Esophagus muscularis mucosa (tissue), 4 donors: ENCODE data around the gene ALDH6A1. TPM values are rescaled to one million over a fixed set of nuclear protein-coding genes. Genes with fewer than 3 reads are reported as not detected.

Experiments
- DNase-seq: peaks from one replicate; pipeline ENCODE4 v3.0.0-alpha.2; 2017; ENCODE audit errors: extremely low spot score
- H3K27ac ChIP-seq, 4 donors: fragments of 200-600 bp; sonication (generic); replicated peaks in 1 of 4; 1 replicate in 3 of 4; 2 replicates in 1 of 4; pipeline ENCODE4 v1.5.1; 2016 to 2019; ENCODE audit warnings: mild to moderate bottlenecking in 1 of 4
- H3K27me3 ChIP-seq, 4 donors: fragments of 200-600 bp; sonication (generic); one replicate each; pipeline versions ENCODE4 v1.5.1 to v1.6.0; 2016 to 2019
- H3K36me3 ChIP-seq, 4 donors: fragments of 200-600 bp; sonication (generic); one replicate each; pipeline ENCODE4 v1.5.1; 2016 to 2019
- H3K4me1 ChIP-seq, 4 donors: fragments of 200-600 bp; sonication (generic); one replicate each; pipeline ENCODE4 v1.5.1; 2016 to 2019
- H3K4me3 ChIP-seq, 4 donors: fragments of 200-600 bp; sonication (generic); 1 replicate in 2 of 4; 2 replicates in 2 of 4; pipeline ENCODE4 v1.5.1; 2016 to 2019; ENCODE audit warnings: mild to moderate bottlenecking in 4 of 4, moderate library complexity in 1 of 4
- H3K9me3 ChIP-seq, 4 donors: fragments of 200-600 bp; sonication (generic); 1 replicate in 3 of 4; 2 replicates in 1 of 4; pipeline ENCODE4 v1.5.1; 2016 to 2019
- EP300 ChIP-seq: sonication (generic); formaldehyde crosslinking; IDR thresholded peaks from one replicate; pipeline ENCODE4 v1.6.1; 2017; ENCODE audit warnings: antibody characterized with exemption
- POLR2A ChIP-seq: fragments of 450-650 bp; IDR thresholded peaks from one replicate; pipeline ENCODE4 v1.6.1; 2017; ENCODE audit warnings: antibody characterized with exemption, moderate library complexity, mild to moderate bottlenecking, low read depth
- POLR2AphosphoS5 ChIP-seq, 2 donors: sonication (generic); formaldehyde crosslinking; IDR thresholded peaks; one replicate each; pipeline ENCODE4 v1.6.1; 2017; ENCODE audit warnings: antibody characterized with exemption in 2 of 2
- WGBS: methylation state at CpG from one replicate; pipeline ENCODE4 v1.1.5; 2018; 5-methylcytosine and 5-hydroxymethylcytosine counted together
- intact Hi-C: fragments of 100-400 bp; cut with DNase I; formaldehyde crosslinking; loops from one replicate; pipeline ENCODE4 v1.15.1; 2023
- total RNA-seq, 4 donors: library from RNA; depleted of rRNA; stranded (reverse); fragments of >200 nt; gene quantifications; one replicate each; pipeline versions ENCODE4 v1.1.0 to v1.2.1, GENCODE V29; 2016
- TF ChIP-seq, protein P1 (sequence below), 3 experiments: fragments of 200-600 bp in 2 of 3; fragments of 450-650 bp in 1 of 3; sonication (generic) in 2 of 3; IDR thresholded peaks; one replicate each; pipeline ENCODE4 v1.5.1; 2017 to 2019; ENCODE audit warnings: antibody characterized with exemption in 3 of 3, mild to moderate bottlenecking in 2 of 3, moderate library complexity in 1 of 3

ALDH6A1 gene
- total RNA-seq, 4 donors from 2014 or later: 39.6 to 81.8 (median 62.1) TPM

DNA sequence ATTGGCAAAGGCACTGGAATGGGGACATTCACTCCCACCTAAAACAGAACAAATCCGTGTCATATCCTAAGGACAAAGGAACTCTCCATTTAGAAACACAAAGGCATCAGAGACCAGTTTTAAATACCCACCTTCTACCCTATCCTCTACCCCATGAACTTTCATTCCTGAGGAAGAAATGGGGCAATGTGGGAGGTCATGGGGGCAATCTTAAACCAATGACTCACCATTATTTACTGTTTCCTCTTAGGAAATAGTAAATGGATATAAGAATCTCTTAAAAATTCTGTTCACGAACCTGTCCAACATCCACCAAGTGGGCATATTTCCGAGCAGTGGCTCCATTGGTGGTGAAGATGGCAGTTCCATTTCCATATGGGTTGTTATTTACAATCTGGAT lies 19.4 kb downstream of the ALDH6A1 start:
- no peak for DNase-seq
- TF ChIP-seq POLR2A: no peak
- Histone ChIP-seq H3K27me3 (no peaks in the 10 kb centered on the region), H3K36me3 (peaks cover 63 to 100% (median 91%) of the 10 kb centered on the region in 4 donors), H3K27ac (no peak overlapping the region), H3K9me3 (no peaks in the 10 kb centered on the region), H3K4me3 (no peak overlapping the region), H3K4me1 (no peaks in the 10 kb centered on the region)
- 90% methylated on average over 3 of the region's 3 CpGs for WGBS
- intact Hi-C loops: no loop called here

DNA sequence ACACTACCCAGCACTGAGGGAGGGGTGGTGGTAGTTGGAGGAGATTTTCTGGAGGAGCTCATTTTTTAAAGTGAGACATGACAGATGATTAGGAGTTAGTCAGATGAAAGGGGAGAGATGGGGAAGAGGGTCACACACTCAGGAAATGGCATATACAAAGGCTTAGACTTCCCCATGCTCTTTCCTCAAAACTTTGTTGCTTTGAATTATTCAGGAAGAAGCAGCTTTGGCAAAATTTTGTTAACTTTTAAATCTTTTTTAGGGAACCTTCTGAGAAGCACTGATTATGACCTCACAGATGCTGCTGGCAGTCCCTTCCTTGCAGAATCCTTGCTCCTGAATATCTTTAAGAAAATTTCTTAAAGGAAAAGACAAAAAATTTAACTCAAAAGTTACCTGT lies 19.8 kb downstream of the ALDH6A1 start:
- intact Hi-C loops: no loop called here
- no peak for DNase-seq
- no peak overlapping the region for H3K4me3 ChIP-seq
- H3K9me3 ChIP-seq: no peaks in the 10 kb centered on the region
- H3K4me1 ChIP-seq: no peaks in the 10 kb centered on the region
- no peaks in the 10 kb centered on the region for H3K27me3 ChIP-seq
- H3K27ac ChIP-seq: no peak overlapping the region
- TF ChIP-seq, protein P1, sequence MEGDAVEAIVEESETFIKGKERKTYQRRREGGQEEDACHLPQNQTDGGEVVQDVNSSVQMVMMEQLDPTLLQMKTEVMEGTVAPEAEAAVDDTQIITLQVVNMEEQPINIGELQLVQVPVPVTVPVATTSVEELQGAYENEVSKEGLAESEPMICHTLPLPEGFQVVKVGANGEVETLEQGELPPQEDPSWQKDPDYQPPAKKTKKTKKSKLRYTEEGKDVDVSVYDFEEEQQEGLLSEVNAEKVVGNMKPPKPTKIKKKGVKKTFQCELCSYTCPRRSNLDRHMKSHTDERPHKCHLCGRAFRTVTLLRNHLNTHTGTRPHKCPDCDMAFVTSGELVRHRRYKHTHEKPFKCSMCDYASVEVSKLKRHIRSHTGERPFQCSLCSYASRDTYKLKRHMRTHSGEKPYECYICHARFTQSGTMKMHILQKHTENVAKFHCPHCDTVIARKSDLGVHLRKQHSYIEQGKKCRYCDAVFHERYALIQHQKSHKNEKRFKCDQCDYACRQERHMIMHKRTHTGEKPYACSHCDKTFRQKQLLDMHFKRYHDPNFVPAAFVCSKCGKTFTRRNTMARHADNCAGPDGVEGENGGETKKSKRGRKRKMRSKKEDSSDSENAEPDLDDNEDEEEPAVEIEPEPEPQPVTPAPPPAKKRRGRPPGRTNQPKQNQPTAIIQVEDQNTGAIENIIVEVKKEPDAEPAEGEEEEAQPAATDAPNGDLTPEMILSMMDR (IDR thresholded peaks at IDR 0.05): no peak
- TF ChIP-seq POLR2A (no peak), EP300 (no peak), POLR2AphosphoS5 (IDR thresholded peaks at IDR 0.05) (no peak)
- peaks cover 63 to 100% (median 93%) of the 10 kb centered on the region in 4 donors for H3K36me3 ChIP-seq

DNA sequence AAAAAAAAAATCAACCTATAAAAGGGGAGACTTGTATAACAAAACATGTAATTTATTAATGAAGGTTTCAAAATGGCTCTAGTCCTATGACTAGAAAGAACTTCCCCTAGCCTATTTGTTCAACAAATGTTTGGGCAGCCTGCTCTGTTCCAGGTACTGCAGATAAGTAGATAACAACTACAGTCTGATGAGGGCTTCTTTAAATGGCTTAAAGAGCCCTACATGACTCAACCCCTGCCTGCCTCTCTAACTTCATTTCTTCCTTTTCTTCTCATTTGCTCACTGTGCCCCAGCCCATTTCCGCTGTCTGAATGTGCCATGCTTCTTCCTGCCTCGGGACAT lies 21.5 kb downstream of the ALDH6A1 start:
- Histone ChIP-seq H3K4me1 (no peaks in the 10 kb centered on the region), H3K9me3 (no peaks in the 10 kb centered on the region), H3K36me3 (peaks cover 62 to 100% (median 94%) of the 10 kb centered on the region in 4 donors), H3K27me3 (no peaks in the 10 kb centered on the region), H3K4me3 (no peak overlapping the region), H3K27ac (no peak overlapping the region)
- intact Hi-C loops: no loop called here
- DNase-seq: no peak
- TF ChIP-seq POLR2AphosphoS5 (IDR thresholded peaks at IDR 0.05) (no peak), POLR2A (no peak), EP300 (no peak)
- TF ChIP-seq, protein P1 (IDR thresholded peaks at IDR 0.05): no peak
- WGBS: 94% methylated on average over 2 of the region's 2 CpGs

DNA sequence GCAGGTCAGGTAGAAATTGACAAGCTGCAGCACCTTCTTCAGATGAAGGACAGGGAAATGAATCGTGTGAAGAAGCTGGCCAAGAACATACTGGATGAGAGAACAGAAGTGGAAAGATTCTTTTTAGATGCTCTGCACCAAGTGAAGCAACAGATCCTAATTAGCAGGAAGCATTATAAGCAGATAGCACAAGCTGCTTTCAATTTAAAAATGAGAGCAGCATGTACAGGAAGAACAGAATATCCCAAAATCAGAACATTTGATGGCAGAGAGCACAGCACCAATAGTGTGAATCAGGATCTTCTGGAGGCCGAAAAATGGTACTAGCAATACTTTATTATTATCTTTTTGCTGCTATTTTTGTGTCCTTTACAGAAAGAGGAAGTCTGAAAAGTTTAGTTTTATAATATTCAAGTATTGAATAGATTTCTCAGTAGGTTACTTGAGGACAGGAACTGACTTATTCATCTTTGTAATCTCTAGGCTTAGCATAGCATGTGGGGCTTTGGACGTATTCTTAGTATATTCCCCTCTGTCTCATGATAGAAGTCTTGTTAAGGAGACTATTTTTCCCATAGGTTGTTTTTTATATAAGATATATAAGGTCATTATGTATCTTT lies 34.3 kb downstream of the ALDH6A1 start:
- TF ChIP-seq POLR2AphosphoS5 (IDR thresholded peaks at IDR 0.05): no peak
- WGBS: 69% methylated on average over 3 of the region's 3 CpGs
- no peaks in the 10 kb centered on the region for H3K9me3 ChIP-seq

DNA sequence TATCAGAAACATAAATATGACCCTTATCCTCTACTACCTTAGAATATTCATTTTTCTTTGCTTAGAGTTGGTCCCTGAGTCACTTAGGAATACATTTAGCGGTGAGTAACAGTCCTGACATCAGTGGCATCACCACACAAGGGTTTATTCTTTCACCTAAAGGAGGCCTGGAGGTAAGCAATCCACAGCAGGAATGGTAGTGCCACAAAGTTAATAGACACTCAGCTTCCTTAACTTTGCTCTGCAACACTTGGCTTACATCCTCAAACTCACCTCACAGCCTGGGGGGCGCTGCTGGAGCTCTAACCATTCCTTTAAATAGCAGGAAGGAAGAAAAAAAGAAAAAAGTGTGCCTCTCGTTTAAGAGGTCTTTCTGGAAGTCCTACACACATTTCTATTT lies 36.0 kb downstream of the ALDH6A1 start:
- Histone ChIP-seq H3K27ac (no peak overlapping the region), H3K9me3 (no peaks in the 10 kb centered on the region), H3K36me3 (peaks cover 0 to 40% (median 13%) of the 10 kb centered on the region in 4 donors), H3K4me1 (no peaks in the 10 kb centered on the region), H3K4me3 (no peak overlapping the region), H3K27me3 (no peaks in the 10 kb centered on the region)
- DNase-seq: no peak
- intact Hi-C loops: no loop called here
- TF ChIP-seq POLR2AphosphoS5 (IDR thresholded peaks at IDR 0.05) (no peak), EP300 (no peak), POLR2A (no peak)
- TF ChIP-seq, protein P1 (IDR thresholded peaks at IDR 0.05): no peak
- WGBS: 65% methylated on average over 3 of the region's 3 CpGs

More for the DNA sequence above, 34.3 kb downstream of the ALDH6A1 start:
- intact Hi-C loops: no loop called here
- Histone ChIP-seq H3K27ac (no peak overlapping the region), H3K4me1 (no peaks in the 10 kb centered on the region), H3K4me3 (no peak overlapping the region), H3K36me3 (peaks cover 0 to 28% (median 13%) of the 10 kb centered on the region in 4 donors), H3K27me3 (no peaks in the 10 kb centered on the region)
- DNase-seq: no peak

DNA sequence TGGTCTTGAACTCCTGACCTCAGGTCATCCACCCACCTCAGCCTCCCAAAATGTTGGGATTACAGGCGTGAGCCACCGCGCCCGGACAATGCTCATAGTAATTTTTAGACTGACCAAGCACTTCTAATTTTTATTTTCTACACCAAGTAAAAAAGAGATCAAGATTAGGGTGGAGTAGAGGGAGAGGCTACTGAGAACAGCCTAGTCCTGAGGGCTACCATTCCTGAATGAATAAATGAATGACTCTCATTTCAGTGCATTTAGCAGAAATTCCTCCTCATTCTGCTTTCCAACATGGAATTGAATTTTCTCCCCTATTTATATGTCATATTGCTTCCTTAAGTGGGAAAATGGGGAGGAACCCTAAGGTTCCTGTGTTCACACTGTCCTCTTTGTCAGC lies 38.7 kb downstream of the ALDH6A1 start:
- intact Hi-C loops: no loop called here
- Histone ChIP-seq H3K9me3 (no peaks in the 10 kb centered on the region), H3K36me3 (peaks cover 0 to 62% (median 22%) of the 10 kb centered on the region in 4 donors), H3K4me1 (no peaks in the 10 kb centered on the region), H3K4me3 (no peak overlapping the region), H3K27ac (no peak overlapping the region), H3K27me3 (no peaks in the 10 kb centered on the region)
- WGBS: 95% methylated on average over 4 of the region's 4 CpGs
- TF ChIP-seq POLR2AphosphoS5 (IDR thresholded peaks at IDR 0.05) (no peak), EP300 (no peak), POLR2A (no peak)
- TF ChIP-seq, protein P1 (IDR thresholded peaks at IDR 0.05): no peak
- no peak for DNase-seq
